ENCODE measurements around the gene OR52R1. TPM values are rescaled to one million over a fixed set of nuclear protein-coding genes. Genes with fewer than 3 reads are reported as not detected.

The OR52R1 gene
- total and polyA plus RNA-seq, 3 donors from 2014 or later, result not detected

Small RNA genes within 50 kb of the gene (small RNA-seq; reads per million reads assigned to genes)
- 0 reads per million in 2 donors for gene RF00091

Other genes starting within 250 kb of the OR52R1 start
- under 1 TPM in 1 of 2 donors, not detected in 1; 0.31 TPM for gene OR52I2, start 222.6 kb downstream of the OR52R1 start, total RNA-seq
- not detected for gene OR52I2, start 222.6 kb downstream of the OR52R1 start, polyA plus RNA-seq (ENCODE audit: insufficient read depth, low read depth, low replicate concordance)
- not detected for gene OR52I1, start 210.3 kb downstream of the OR52R1 start, total RNA-seq
- not detected for gene OR52I1, start 210.3 kb downstream of the OR52R1 start, polyA plus RNA-seq (ENCODE audit: insufficient read depth, low read depth, low replicate concordance)
- gene TRIM68, start 196.1 kb downstream of the OR52R1 start, total RNA-seq, result 10 to 100 TPM; 20.5 to 20.8 TPM
- 16.4 TPM for gene TRIM68, start 196.1 kb downstream of the OR52R1 start, polyA plus RNA-seq (ENCODE audit: insufficient read depth, low read depth, low replicate concordance)
- gene OR51D1, start 166.9 kb downstream of the OR52R1 start, total RNA-seq, result under 1 TPM in 1 of 2 donors, not detected in 1; 0.63 TPM
- gene OR51D1, start 166.9 kb downstream of the OR52R1 start, polyA plus RNA-seq (ENCODE audit: insufficient read depth, low read depth, low replicate concordance), result not detected
- gene OR51E1, start 160.4 kb downstream of the OR52R1 start, total RNA-seq, result under 1 TPM; 0.31 to 0.55 TPM
- 0.59 TPM for gene OR51E1, start 160.4 kb downstream of the OR52R1 start, polyA plus RNA-seq (ENCODE audit: insufficient read depth, low read depth, low replicate concordance)
- under 1 TPM in 1 of 2 donors, not detected in 1; 0.47 TPM for gene OR51E2, start 106.5 kb downstream of the OR52R1 start, total RNA-seq
- 0.17 TPM for gene OR51E2, start 106.5 kb downstream of the OR52R1 start, polyA plus RNA-seq (ENCODE audit: insufficient read depth, low read depth, low replicate concordance)
- under 1 TPM in 1 of 2 donors, not detected in 1; 0.55 TPM for gene MMP26, start 99.6 kb downstream of the OR52R1 start, total RNA-seq
- gene MMP26, start 99.6 kb downstream of the OR52R1 start, polyA plus RNA-seq (ENCODE audit: insufficient read depth, low read depth, low replicate concordance), result 1.1 TPM
- gene OR51F1, start 34.4 kb downstream of the OR52R1 start, total RNA-seq, result not detected
- gene OR51F1, start 34.4 kb downstream of the OR52R1 start, polyA plus RNA-seq (ENCODE audit: insufficient read depth, low read depth, low replicate concordance), result not detected
- gene OR51F2, start 16.9 kb upstream of the OR52R1 start, total RNA-seq, result not detected
- gene OR51F2, start 16.9 kb upstream of the OR52R1 start, polyA plus RNA-seq (ENCODE audit: insufficient read depth, low read depth, low replicate concordance), result not detected
- under 1 TPM in 1 of 2 donors, not detected in 1; 0.31 TPM for gene OR51S1, start 44.8 kb upstream of the OR52R1 start, total RNA-seq
- gene OR51S1, start 44.8 kb upstream of the OR52R1 start, polyA plus RNA-seq (ENCODE audit: insufficient read depth, low read depth, low replicate concordance), result not detected
- gene OR51T1, start 77.5 kb upstream of the OR52R1 start, total RNA-seq, result not detected
- gene OR51T1, start 77.5 kb upstream of the OR52R1 start, polyA plus RNA-seq (ENCODE audit: insufficient read depth, low read depth, low replicate concordance), result not detected
- gene OR51A7, start 99.4 kb upstream of the OR52R1 start, total RNA-seq, result under 1 TPM; 0.24 to 0.62 TPM
- not detected for gene OR51A7, start 99.4 kb upstream of the OR52R1 start, polyA plus RNA-seq (ENCODE audit: insufficient read depth, low read depth, low replicate concordance)
- not detected for gene OR51G2, start 115.0 kb upstream of the OR52R1 start, total RNA-seq
- not detected for gene OR51G2, start 115.0 kb upstream of the OR52R1 start, polyA plus RNA-seq (ENCODE audit: insufficient read depth, low read depth, low replicate concordance)
- not detected for gene OR51G1, start 120.0 kb upstream of the OR52R1 start, total RNA-seq
- not detected for gene OR51G1, start 120.0 kb upstream of the OR52R1 start, polyA plus RNA-seq (ENCODE audit: insufficient read depth, low read depth, low replicate concordance)
- not detected for gene OR51A4, start 143.2 kb upstream of the OR52R1 start, total RNA-seq
- gene OR51A4, start 143.2 kb upstream of the OR52R1 start, polyA plus RNA-seq (ENCODE audit: insufficient read depth, low read depth, low replicate concordance), result not detected
- not detected for gene OR51A2, start 151.3 kb upstream of the OR52R1 start, total RNA-seq
- not detected for gene OR51A2, start 151.3 kb upstream of the OR52R1 start, polyA plus RNA-seq (ENCODE audit: insufficient read depth, low read depth, low replicate concordance)
- not detected for gene OR51L1, start 190.5 kb upstream of the OR52R1 start, total RNA-seq
- gene OR51L1, start 190.5 kb upstream of the OR52R1 start, polyA plus RNA-seq (ENCODE audit: insufficient read depth, low read depth, low replicate concordance), result not detected
- not detected for gene OR52J3, start 242.1 kb upstream of the OR52R1 start, total RNA-seq
- not detected for gene OR52J3, start 242.1 kb upstream of the OR52R1 start, polyA plus RNA-seq (ENCODE audit: insufficient read depth, low read depth, low replicate concordance)